Neuronal stem cell (in vitro differentiated cells): ENCODE data around the gene MASP2.
A peak's percentile ranks its signal among the peaks of the same experiment; 100 is the strongest.
"Not testable (repeated sequence)": the region's sequence is repeated elsewhere in the genome, so short reads cannot be mapped to it uniquely, and the experiment has no call there.

ENCODE experiments used
- DNase-seq: peaks from one replicate; pipeline ENCODE4 v3.0.0-alpha.2; 2013; ENCODE audit warnings: low spot score
- H2AFZ ChIP-seq: one replicate; pipeline ENCODE4 v1.6.1; 2013; ENCODE audit warnings: mild to moderate bottlenecking, low read length, inconsistent platforms
- H2AK5ac ChIP-seq: 2 replicates; pipeline ENCODE4 v1.6.1; 2013; ENCODE audit warnings: low read depth, mild to moderate bottlenecking, inconsistent platforms, low read length, moderate library complexity, mixed read lengths
- H2BK120ac ChIP-seq: 2 replicates; pipeline ENCODE4 v1.6.1; 2013; ENCODE audit warnings: low read depth, mild to moderate bottlenecking, inconsistent platforms, low read length, moderate library complexity, mixed read lengths
- H2BK12ac ChIP-seq: one replicate; pipeline ENCODE4 v1.6.1; 2013; ENCODE audit warnings: low read length, inconsistent platforms
- H2BK15ac ChIP-seq: 2 replicates; pipeline ENCODE4 v1.6.1; 2013; ENCODE audit warnings: mild to moderate bottlenecking, low read length, inconsistent platforms, mixed read lengths
- H2BK5ac ChIP-seq: one replicate; pipeline ENCODE4 v1.6.1; 2013; ENCODE audit warnings: inconsistent platforms, mild to moderate bottlenecking, low read length, moderate library complexity
- H3K14ac ChIP-seq: one replicate; pipeline ENCODE4 v1.6.1; 2013; ENCODE audit warnings: low read length, inconsistent platforms
- H3K18ac ChIP-seq: 2 replicates; pipeline ENCODE4 v1.6.1; 2013; ENCODE audit warnings: low read length, inconsistent platforms
- H3K23ac ChIP-seq: 2 replicates; pipeline ENCODE4 v1.6.1; 2013; ENCODE audit warnings: low read depth, mild to moderate bottlenecking, mixed read lengths, low read length, inconsistent platforms; ENCODE audit not compliant: poor library complexity
- H3K27ac ChIP-seq: replicated peaks from 3 replicates; pipeline ENCODE4 v1.5.1; 2013; ENCODE audit warnings: low read length, inconsistent platforms
- H3K27me3 ChIP-seq, 3 experiments: 2 replicates each; pipeline ENCODE4 v1.6.1; 2013; ENCODE audit warnings: low read length in 3 of 3, mild to moderate bottlenecking in 2 of 3, inconsistent platforms in 1 of 3, low read depth in 1 of 3, mixed read lengths in 1 of 3, moderate library complexity in 1 of 3; ENCODE audit not compliant: control insufficient read depth in 3 of 3, insufficient read depth in 3 of 3
- H3K36me3 ChIP-seq, 2 donors: replicated peaks in 1 of 2; 2 replicates each; pipeline ENCODE4 v1.6.1; 2013; ENCODE audit warnings: low read length in 2 of 2; ENCODE audit not compliant: control insufficient read depth in 2 of 2, insufficient read depth in 2 of 2
- H3K4ac ChIP-seq: 2 replicates; pipeline ENCODE4 v1.6.1; 2013; ENCODE audit warnings: inconsistent platforms, mild to moderate bottlenecking, low read length, moderate library complexity
- H3K4me1 ChIP-seq, 2 donors: 1 replicate in 1 of 2; 2 replicates in 1 of 2; pipeline ENCODE4 v1.6.1; 2013; ENCODE audit warnings: low read length in 2 of 2, low read depth in 1 of 2; ENCODE audit not compliant: control insufficient read depth in 2 of 2, insufficient read depth in 1 of 2
- H3K4me2 ChIP-seq: one replicate; pipeline ENCODE4 v1.6.1; 2013; ENCODE audit warnings: mild to moderate bottlenecking, low read length, inconsistent platforms; ENCODE audit not compliant: insufficient read depth, poor library complexity, severe bottlenecking
- H3K4me3 ChIP-seq, 2 donors: 2 replicates each; pipeline ENCODE4 v1.5.1; 2013; ENCODE audit warnings: low read length in 2 of 2, mild to moderate bottlenecking in 2 of 2, inconsistent platforms in 1 of 2, moderate library complexity in 1 of 2
- H3K79me1 ChIP-seq: one replicate; pipeline ENCODE4 v1.6.1; 2013; ENCODE audit warnings: low read depth, mild to moderate bottlenecking, inconsistent platforms, low read length, moderate library complexity
- H3K9ac ChIP-seq: one replicate; pipeline ENCODE4 v1.6.1; 2013; ENCODE audit warnings: mild to moderate bottlenecking, low read depth, low read length, inconsistent platforms; ENCODE audit not compliant: poor library complexity
- H3K9me3 ChIP-seq, 2 donors: replicated peaks in 1 of 2; 2 replicates each; pipeline versions ENCODE3 to v1.6.1; 2013; ENCODE audit warnings: low read length in 2 of 2, mild to moderate bottlenecking in 2 of 2, inconsistent platforms in 1 of 2, low read depth in 1 of 2, mixed read lengths in 1 of 2, moderate library complexity in 1 of 2; ENCODE audit not compliant: control insufficient read depth in 2 of 2, insufficient read depth in 1 of 2
- H4K8ac ChIP-seq: one replicate; pipeline ENCODE4 v1.6.1; 2013; ENCODE audit warnings: low read depth, mild to moderate bottlenecking, inconsistent platforms, low read length, moderate library complexity
- H4K91ac ChIP-seq: one replicate; pipeline ENCODE4 v1.6.1; 2013; ENCODE audit warnings: low read length, low read depth, mild to moderate bottlenecking, inconsistent platforms; ENCODE audit not compliant: poor library complexity
- WGBS, 2 donors: extraction: QIAGEN DNeasy Blood & Tissue Kit; methylation state at CpG; one replicate each; pipeline ENCODE4 v1.1.7; 2013; ENCODE audit warnings: missing lambda C conversion rate in 2 of 2, mixed read lengths in 1 of 2; ENCODE audit not compliant: insufficient read length in 2 of 2, insufficient replicate concordance in 1 of 2; ENCODE audit errors: extremely low coverage in 2 of 2; 5-methylcytosine and 5-hydroxymethylcytosine counted together

The MASP2 gene

DNA sequence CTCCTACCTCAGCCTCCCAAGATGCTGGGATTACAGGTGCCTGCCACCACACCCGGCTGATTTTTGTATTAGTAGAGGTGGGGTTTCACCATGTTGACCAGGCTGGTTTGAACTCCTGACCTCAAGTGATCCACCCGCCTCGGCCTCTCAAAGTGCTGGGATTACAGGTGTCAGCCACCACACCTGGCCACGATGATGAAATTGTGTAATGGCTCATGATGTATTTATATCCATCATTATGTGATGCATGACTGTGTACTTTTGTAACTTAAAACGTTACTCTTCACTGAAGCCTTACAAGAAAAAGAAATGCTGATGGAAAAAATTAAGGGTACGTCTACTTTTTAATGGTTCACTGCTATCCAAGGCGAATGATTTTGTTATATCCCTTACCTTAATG, 27.1 kb downstream of the MASP2 start:
- Histone ChIP-seq H3K9me3 (no peaks in the 10 kb centered on the region), H3K4me2 (no peak overlapping the region), H4K91ac (no peak overlapping the region), H3K9ac (no peak overlapping the region), H2BK15ac (no peak overlapping the region), H3K18ac (no peak overlapping the region), H3K79me1 (peaks cover 2% of the 10 kb centered on the region), H3K27ac (no peak overlapping the region), H4K8ac (no peak overlapping the region), H3K4me1 (no peaks in the 10 kb centered on the region), H2BK5ac (no peak overlapping the region), H3K27me3 (no peaks in the 10 kb centered on the region), H3K4ac (no peak overlapping the region), H3K14ac (no peak overlapping the region), H2AK5ac (no peak overlapping the region), H3K23ac (no peak overlapping the region), H3K36me3 (peaks cover 45 to 95% of the 10 kb centered on the region in 2 donors), H3K4me3 (no peak overlapping the region), H2BK120ac (no peak overlapping the region), H2BK12ac (no peak overlapping the region), H2AFZ (no peak overlapping the region)
- WGBS, 2 donors = no CpG with 5 or more reads among the region's 7 CpGs
- no peak for DNase-seq

DNA sequence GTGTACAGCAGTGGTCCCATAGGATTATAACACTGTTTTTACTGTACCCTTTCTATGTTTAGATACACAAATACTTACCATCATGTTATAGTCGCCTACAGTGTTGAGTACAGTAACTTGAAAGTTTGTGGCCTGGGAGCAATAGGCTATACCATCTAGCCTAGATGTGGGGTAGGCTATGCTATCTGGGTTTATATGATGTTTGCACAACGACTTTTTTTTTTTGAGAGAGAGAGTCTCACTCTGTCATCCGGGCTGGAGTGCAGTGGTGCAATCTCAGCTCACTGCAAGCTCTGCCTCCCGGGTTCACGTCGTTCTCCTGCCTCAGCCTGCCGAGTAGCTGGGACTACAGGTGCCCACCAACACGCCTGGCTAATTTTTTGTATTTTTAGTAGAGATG, 27.7 kb downstream of the MASP2 start:
- not testable (repeated sequence) for DNase-seq, H3K79me1 ChIP-seq, H3K4me2 ChIP-seq, H4K8ac ChIP-seq, H3K9me3 ChIP-seq, H3K18ac ChIP-seq, H2AK5ac ChIP-seq, H2AFZ ChIP-seq, H3K14ac ChIP-seq, H2BK12ac ChIP-seq, H2BK5ac ChIP-seq, H3K27ac ChIP-seq, H4K91ac ChIP-seq, H3K27me3 ChIP-seq, H3K4me3 ChIP-seq, H3K23ac ChIP-seq, H2BK120ac ChIP-seq, H2BK15ac ChIP-seq, H3K9ac ChIP-seq, H3K4me1 ChIP-seq, H3K4ac ChIP-seq
- peaks cover 48 to 95% of the 10 kb centered on the region in 2 donors for H3K36me3 ChIP-seq
- WGBS, 2 donors = no CpG with 5 or more reads among the region's 8 CpGs

GRCh38 chr1:11013160-11013531, 33.9 kb downstream of the MASP2 start:
- Histone ChIP-seq H3K23ac (no peak overlapping the region), H3K18ac (no peak overlapping the region), H3K27ac (no peak overlapping the region), H3K14ac (no peak overlapping the region), H2BK12ac (no peak overlapping the region), H3K4ac (no peak overlapping the region), H3K79me1 (peaks cover 7% of the 10 kb centered on the region), H2BK15ac (no peak overlapping the region), H3K4me3 (peak overlapping the region; percentile 95 to 96), H2AK5ac (peak overlapping the region; percentile 91), H4K8ac (no peak overlapping the region), H3K36me3 (peaks cover 18 to 47% of the 10 kb centered on the region in 2 donors), H3K4me1 (peaks cover 6 to 12% of the 10 kb centered on the region in 2 donors), H3K9ac (peak overlapping the region; percentile 78), H3K27me3 (no peaks in the 10 kb centered on the region), H2BK120ac (no peak overlapping the region), H3K4me2 (peak overlapping the region; percentile 69), H4K91ac (no peak overlapping the region), H2AFZ (no peak overlapping the region), H2BK5ac (no peak overlapping the region), H3K9me3 (no peaks in the 10 kb centered on the region)
- WGBS, 2 donors = no CpG with 5 or more reads among the region's 11 CpGs
- DNase-seq = no peak

- Histone ChIP-seq H3K4me3 (peak within 1 kb of the TSS; percentile 95 to 96), H3K36me3 (peaks cover 17 to 43% of the 10 kb centered on the region in 2 donors), H2AK5ac (peak within 1 kb of the TSS; percentile 91), H3K4me2 (peak within 1 kb of the TSS; percentile 69), H3K79me1 (peaks cover 7% of the 10 kb centered on the region), H3K18ac (peak within 1 kb of the TSS; percentile 99), H4K91ac (no peak within 1 kb of the TSS), H3K27me3 (no peaks in the 10 kb centered on the region), H4K8ac (no peak within 1 kb of the TSS), H3K14ac (peak within 1 kb of the TSS; percentile 73), H2BK120ac (no peak within 1 kb of the TSS), H3K4ac (peak within 1 kb of the TSS; percentile 5), H3K9ac (peak within 1 kb of the TSS; percentile 100), H3K23ac (peak within 1 kb of the TSS; percentile 99), H3K9me3 (no peaks in the 10 kb centered on the region), H2BK15ac (no peak within 1 kb of the TSS), H2AFZ (peak within 1 kb of the TSS; percentile 96), H3K4me1 (peaks cover 6 to 12% of the 10 kb centered on the region in 2 donors), H2BK12ac (no peak within 1 kb of the TSS), H2BK5ac (no peak within 1 kb of the TSS), H3K27ac (peak within 1 kb of the TSS; percentile 78)
- peak; percentile 93 for DNase-seq
- WGBS, 2 donors = no CpG with 5 or more reads among the region's 94 CpGs
Measured at GRCh38 chr1:11012260-11013159, 34.5 kb downstream of the MASP2 start, which contains the start of gene TARDBP. Gene TARDBP (plus strand): TSS chr1:11012654. CDS start chr1:11013728, 1,074 bp downstream.
